GM13977 (cell line): Measurements from ENCODE around the gene VPS37C.

Experiments
- DNase-seq: peaks from one replicate; pipeline ENCODE4 v3.0.0; 2012; ENCODE audit warnings: low spot score
- in situ Hi-C: fragments of 300-500 bp; cut with MboI; formaldehyde crosslinking; loops from one replicate; pipeline ENCODE4 v1.12.0; 2022; ENCODE audit warnings: low sequenced_read_pairs, low pct_unique_long_range_greater_than_20kb, mixed read lengths, inconsistent platforms; ENCODE audit not compliant: unreplicated experiment
- TF ChIP-seq, protein P1 (sequence below): IDR thresholded peaks from 2 replicates; pipeline ENCODE4 v1.5.1; 2012; ENCODE audit warnings: mild to moderate bottlenecking, control low read depth; ENCODE audit not compliant: insufficient read depth; ENCODE audit errors: extremely low read depth, missing control alignments

The VPS37C gene

DNA sequence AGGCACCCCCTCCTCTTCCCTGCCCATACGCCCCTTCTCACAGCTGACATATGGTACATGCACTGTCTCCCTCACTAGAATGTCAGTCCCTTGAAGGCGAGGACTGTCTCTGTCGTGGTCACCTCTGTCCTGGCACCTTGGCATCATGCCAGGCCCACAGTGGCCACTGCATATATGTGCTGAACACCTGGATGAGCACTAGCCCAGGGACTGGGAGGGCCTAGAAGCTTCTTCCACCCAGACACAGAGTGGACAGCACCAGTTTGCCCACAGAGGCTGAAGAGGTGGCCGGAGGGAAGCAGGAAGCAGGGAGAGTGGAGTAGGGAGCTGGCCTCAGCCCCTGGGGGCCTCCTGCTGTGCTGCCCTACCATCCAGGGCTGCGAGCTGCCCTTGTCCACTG lies 28.6 kb downstream of the VPS37C start:
- DNase-seq = no peak
- in situ Hi-C loops = no loop called here
- TF ChIP-seq, protein P1, sequence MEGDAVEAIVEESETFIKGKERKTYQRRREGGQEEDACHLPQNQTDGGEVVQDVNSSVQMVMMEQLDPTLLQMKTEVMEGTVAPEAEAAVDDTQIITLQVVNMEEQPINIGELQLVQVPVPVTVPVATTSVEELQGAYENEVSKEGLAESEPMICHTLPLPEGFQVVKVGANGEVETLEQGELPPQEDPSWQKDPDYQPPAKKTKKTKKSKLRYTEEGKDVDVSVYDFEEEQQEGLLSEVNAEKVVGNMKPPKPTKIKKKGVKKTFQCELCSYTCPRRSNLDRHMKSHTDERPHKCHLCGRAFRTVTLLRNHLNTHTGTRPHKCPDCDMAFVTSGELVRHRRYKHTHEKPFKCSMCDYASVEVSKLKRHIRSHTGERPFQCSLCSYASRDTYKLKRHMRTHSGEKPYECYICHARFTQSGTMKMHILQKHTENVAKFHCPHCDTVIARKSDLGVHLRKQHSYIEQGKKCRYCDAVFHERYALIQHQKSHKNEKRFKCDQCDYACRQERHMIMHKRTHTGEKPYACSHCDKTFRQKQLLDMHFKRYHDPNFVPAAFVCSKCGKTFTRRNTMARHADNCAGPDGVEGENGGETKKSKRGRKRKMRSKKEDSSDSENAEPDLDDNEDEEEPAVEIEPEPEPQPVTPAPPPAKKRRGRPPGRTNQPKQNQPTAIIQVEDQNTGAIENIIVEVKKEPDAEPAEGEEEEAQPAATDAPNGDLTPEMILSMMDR = no peak

DNA sequence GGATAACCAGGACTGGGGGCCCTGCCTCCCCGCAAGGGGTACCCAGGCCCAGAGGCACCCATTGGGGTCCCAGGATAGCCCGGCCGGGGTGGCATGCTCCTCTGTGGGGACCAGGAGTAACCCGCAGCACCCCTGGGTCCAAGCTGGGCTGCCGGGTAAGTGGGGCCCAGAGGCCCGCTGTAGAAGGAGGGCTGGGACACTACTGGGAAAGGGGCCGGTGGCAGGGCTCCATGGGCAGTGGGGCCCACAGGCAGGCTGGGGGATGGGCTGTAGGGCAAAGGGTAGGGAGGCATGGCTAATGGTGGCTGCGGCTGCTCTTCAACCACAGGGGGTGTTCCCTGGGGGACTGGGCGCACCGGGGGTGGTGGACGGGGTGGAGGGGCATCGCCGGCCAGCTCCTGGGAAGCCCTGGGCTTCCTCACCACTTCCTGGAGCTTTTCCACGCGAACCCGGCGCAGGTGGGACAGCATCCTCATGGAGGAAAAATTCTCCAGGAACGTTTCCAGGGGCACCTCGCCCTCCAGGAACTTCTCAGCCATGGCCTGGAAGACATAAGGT lies 29.1 kb downstream of the VPS37C start:
- in situ Hi-C loops = no loop called here
- TF ChIP-seq, protein P1 = no peak
- DNase-seq = no peak

GRCh38 chr11:61131586-61131985 lies 29.6 kb downstream of the VPS37C start:
- in situ Hi-C loops = no loop called here
- no peak for DNase-seq
- TF ChIP-seq, protein P1 = no peak

DNA sequence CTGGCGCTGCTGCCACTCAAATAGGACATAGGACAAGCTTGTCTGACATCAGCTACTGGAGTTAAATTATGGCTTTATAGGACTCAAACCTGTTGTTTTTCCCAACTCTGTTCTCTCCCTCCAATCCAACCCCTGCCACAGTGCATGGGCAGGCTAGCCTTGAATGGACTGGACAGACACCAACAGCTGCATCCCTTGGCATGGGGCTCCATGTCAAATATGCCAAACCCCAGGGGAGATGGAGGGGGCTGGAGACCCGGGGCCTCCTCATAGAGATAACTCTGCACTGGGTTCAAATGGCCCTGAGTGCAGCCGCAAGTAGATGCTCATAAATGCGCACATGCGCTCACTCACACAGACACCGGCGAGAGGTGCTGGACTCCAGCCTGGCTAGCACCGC lies 30.0 kb downstream of the VPS37C start:
- TF ChIP-seq, protein P1 = no peak
- in situ Hi-C loops = no loop called here
- DNase-seq = no peak

- TF ChIP-seq, protein P1 = peak; percentile 100
- DNase-seq = peak; percentile 98
- in situ Hi-C loops = loop anchor here (10.0 kb wide), 1 partner anchor 165 kb away; no protein-coding TSS in a partner anchor
Observed at GRCh38 chr11:61129639-61130523, 31.3 kb downstream of the VPS37C start.

GRCh38 chr11:61128947-61129638 lies 32.1 kb downstream of the VPS37C start:
- TF ChIP-seq, protein P1 = no peak
- in situ Hi-C loops = loop anchor here (10.0 kb wide), 1 partner anchor 164 kb away; no protein-coding TSS in a partner anchor
- no peak for DNase-seq
